IMR-90 (cell line): ENCODE data around the gene FGB. TPM values are rescaled to one million over a fixed set of nuclear protein-coding genes. Genes with fewer than 3 reads are reported as not detected.

Experiments
- ATAC-seq: fragments of 200-7000 bp; cut with Tn5 transposase; 2 replicates; pipeline ENCODE4 v1.9.1; 2020; ENCODE audit warnings: low read depth, mild to moderate bottlenecking, moderate library complexity
- BruUV-seq: library from RNA; stranded (reverse); fragments of 400-500 nt; replicated peaks from 2 replicates; lab custom pipeline; 2021; lab: Mats Ljungman, UMichigan
- CTCF ChIA-PET: fragments of 300-600 bp; formaldehyde crosslinking; extraction: SDS; loops from one replicate; lab custom pipeline; 2021; ENCODE audit warnings: antibody characterized with exemption; lab: Yijun Ruan, JAX
- POLR2A ChIA-PET: fragments of 300-600 bp; sonication (Branson Sonifier 250); formaldehyde crosslinking; loops from one replicate; lab custom pipeline; 2022; ENCODE audit warnings: antibody characterized with exemption; ENCODE audit not compliant: unreplicated experiment; lab: Charles Lee
- DNase-seq: peaks from one replicate; pipeline ENCODE4 v3.0.0; 2013
- H2AFZ ChIP-seq: replicated peaks from 2 replicates; pipeline ENCODE3; 2013; ENCODE audit warnings: low read length, mild to moderate bottlenecking; ENCODE audit not compliant: poor library complexity
- H2AK5ac ChIP-seq: 2 replicates; pipeline ENCODE4 v1.6.1; 2013; ENCODE audit warnings: low read depth, low read length, inconsistent platforms
- H2AK9ac ChIP-seq: replicated peaks from 2 replicates; pipeline ENCODE3; 2013; ENCODE audit warnings: mild to moderate bottlenecking, low read depth, low read length, moderate library complexity; ENCODE audit not compliant: poor library complexity
- H2BK120ac ChIP-seq: 2 replicates; pipeline ENCODE4 v1.6.1; 2013; ENCODE audit warnings: low read depth, low read length, inconsistent platforms
- H2BK15ac ChIP-seq: 3 replicates; pipeline ENCODE4 v1.6.1; 2013; ENCODE audit warnings: low read depth, low read length, inconsistent platforms
- H2BK20ac ChIP-seq: 2 replicates; pipeline ENCODE4 v1.6.1; 2013; ENCODE audit warnings: low read depth, mild to moderate bottlenecking, inconsistent platforms, low read length, moderate library complexity
- H2BK5ac ChIP-seq: 2 replicates; pipeline ENCODE4 v1.6.1; 2013; ENCODE audit warnings: mild to moderate bottlenecking, low read depth, low read length, inconsistent platforms; ENCODE audit not compliant: poor library complexity, severe bottlenecking
- H3K14ac ChIP-seq: replicated peaks from 2 replicates; pipeline ENCODE4 v1.6.1; 2013; ENCODE audit warnings: low read depth, low read length, inconsistent platforms
- H3K18ac ChIP-seq: 2 replicates; pipeline ENCODE4 v1.6.1; 2013; ENCODE audit warnings: low read depth, low read length, control low read depth
- H3K23ac ChIP-seq: 2 replicates; pipeline ENCODE4 v1.6.1; 2013; ENCODE audit warnings: low read depth, low read length, inconsistent platforms
- H3K27ac ChIP-seq: 2 replicates; pipeline ENCODE4 v1.5.1; 2013; ENCODE audit warnings: mild to moderate bottlenecking, control low read depth, low read length; ENCODE audit not compliant: insufficient read depth
- H3K27me3 ChIP-seq: 2 replicates; pipeline ENCODE4 v1.6.1; 2013; ENCODE audit warnings: low read length; ENCODE audit not compliant: control insufficient read depth, insufficient read depth
- H3K36me3 ChIP-seq: 2 replicates; pipeline ENCODE4 v1.6.1; 2013; ENCODE audit warnings: low read length, mixed read lengths; ENCODE audit not compliant: control insufficient read depth, insufficient read depth
- H3K4ac ChIP-seq: 2 replicates; pipeline ENCODE4 v1.6.1; 2013; ENCODE audit warnings: low read depth, low read length, inconsistent platforms
- H3K4me1 ChIP-seq: 2 replicates; pipeline ENCODE4 v1.6.1; 2013; ENCODE audit warnings: low read length, mixed read lengths; ENCODE audit not compliant: control insufficient read depth, insufficient read depth
- H3K4me2 ChIP-seq: 2 replicates; pipeline ENCODE4 v1.6.1; 2013; ENCODE audit warnings: low read depth, mild to moderate bottlenecking, control low read depth, low read length, moderate library complexity
- H3K4me3 ChIP-seq: 2 replicates; pipeline ENCODE4 v1.5.1; 2013; ENCODE audit warnings: low read depth, mild to moderate bottlenecking, control low read depth, low read length, moderate library complexity; ENCODE audit not compliant: insufficient read depth
- H3K56ac ChIP-seq: 2 replicates; pipeline ENCODE4 v1.6.1; 2013; ENCODE audit warnings: low read length, inconsistent platforms; ENCODE audit not compliant: insufficient read depth; ENCODE audit errors: extremely low read depth
- H3K79me1 ChIP-seq, 2 experiments: 2 replicates each; pipeline ENCODE4 v1.6.1; 2013; ENCODE audit warnings: low read length in 2 of 2, inconsistent platforms in 1 of 2, low read depth in 1 of 2
- H3K9ac ChIP-seq: 2 replicates; pipeline ENCODE4 v1.6.1; 2013; ENCODE audit warnings: low read depth, low read length, control low read depth
- H3K9me1 ChIP-seq: 2 replicates; pipeline ENCODE4 v1.6.1; 2013; ENCODE audit warnings: low read length, inconsistent platforms; ENCODE audit not compliant: insufficient read depth
- H3K9me3 ChIP-seq: 2 replicates; pipeline ENCODE4 v1.6.1; 2013; ENCODE audit warnings: low read length; ENCODE audit not compliant: control insufficient read depth, insufficient read depth
- H4K20me1 ChIP-seq: 2 replicates; pipeline ENCODE4 v1.6.1; 2013; ENCODE audit warnings: low read length, inconsistent platforms; ENCODE audit not compliant: insufficient read depth
- H4K5ac ChIP-seq: 2 replicates; pipeline ENCODE4 v1.6.1; 2013; ENCODE audit warnings: mild to moderate bottlenecking, low read depth, low read length, control low read depth
- H4K8ac ChIP-seq, 2 experiments: 2 replicates each; pipeline ENCODE4 v1.6.1; 2013; ENCODE audit warnings: low read depth in 2 of 2, low read length in 2 of 2, control low read depth in 1 of 2, inconsistent platforms in 1 of 2
- H4K91ac ChIP-seq: 2 replicates; pipeline ENCODE4 v1.6.1; 2013; ENCODE audit warnings: low read depth, low read length, inconsistent platforms; ENCODE audit not compliant: insufficient read depth
- BHLHE40 ChIP-seq: fragments of 150-350 bp; IDR thresholded peaks from 2 replicates; pipeline ENCODE4 v1.6.1; 2016; ENCODE audit warnings: mild to moderate bottlenecking, low read depth, low read length
- CEBPB ChIP-seq: IDR thresholded peaks from 2 replicates; pipeline ENCODE4 v1.6.1; 2012; ENCODE audit warnings: low read depth, low read length, improper control_type of control experiment
- CHD1 ChIP-seq: IDR thresholded peaks from 2 replicates; pipeline ENCODE4 v1.6.1; 2012; ENCODE audit warnings: low read depth, low read length, improper control_type of control experiment
- CTCF ChIP-seq: conservative IDR thresholded peaks from 2 replicates; pipeline ENCODE4 v1.5.1; 2012; ENCODE audit warnings: mild to moderate bottlenecking, low read depth, low read length, improper control_type of control experiment
- ELK1 ChIP-seq: fragments of 150-350 bp; IDR thresholded peaks from 2 replicates; pipeline ENCODE4 v1.6.1; 2016; ENCODE audit warnings: low read depth, mild to moderate bottlenecking, low read length, moderate library complexity, borderline replicate concordance
- FOS ChIP-seq: fragments of 150-350 bp; IDR thresholded peaks from 2 replicates; pipeline ENCODE4 v1.6.1; 2016; ENCODE audit warnings: low read depth, low read length
- MAFK ChIP-seq: IDR thresholded peaks from 2 replicates; pipeline ENCODE4 v1.6.1; 2012; ENCODE audit warnings: low read depth, low read length, improper control_type of control experiment
- MAZ ChIP-seq: IDR thresholded peaks from 2 replicates; pipeline ENCODE4 v1.6.1; 2012; ENCODE audit warnings: low read depth, mild to moderate bottlenecking, low read length, improper control_type of control experiment, moderate library complexity, borderline replicate concordance
- MXI1 ChIP-seq: IDR thresholded peaks from 2 replicates; pipeline ENCODE4 v1.6.1; 2012; ENCODE audit warnings: low read depth, mild to moderate bottlenecking, low read length, moderate library complexity, borderline replicate concordance
- NFE2L2 ChIP-seq: fragments of 150-350 bp; IDR thresholded peaks from 2 replicates; pipeline ENCODE4 v1.6.1; 2016; ENCODE audit warnings: low read depth, mild to moderate bottlenecking, low read length
- POLR2A ChIP-seq: IDR thresholded peaks from 2 replicates; pipeline ENCODE4 v1.6.1; 2012; ENCODE audit warnings: mild to moderate bottlenecking, low read depth, low read length
- RAD21 ChIP-seq: IDR thresholded peaks from 2 replicates; pipeline ENCODE4 v1.6.1; 2012; ENCODE audit warnings: low read length, improper control_type of control experiment
- RCOR1 ChIP-seq: IDR thresholded peaks from 2 replicates; pipeline ENCODE4 v1.6.1; 2012; ENCODE audit warnings: mild to moderate bottlenecking, low read length, improper control_type of control experiment; ENCODE audit not compliant: insufficient replicate concordance
- RFX5 ChIP-seq: IDR thresholded peaks from 2 replicates; pipeline ENCODE4 v1.8.0; 2012; ENCODE audit warnings: low read depth, mild to moderate bottlenecking, low read length, moderate library complexity
- SMC3 ChIP-seq: fragments of 150-350 bp; IDR thresholded peaks from 2 replicates; pipeline ENCODE4 v1.6.1; 2016; ENCODE audit warnings: low read depth, mild to moderate bottlenecking, antibody characterized with exemption, low read length, moderate library complexity
- USF2 ChIP-seq: fragments of 150-350 bp; IDR thresholded peaks from 2 replicates; pipeline ENCODE4 v1.6.1; 2017; ENCODE audit warnings: mild to moderate bottlenecking, antibody characterized with exemption, low read length, low read depth
- WGBS, 2 experiments: methylation state at CpG; one replicate each; pipeline versions ENCODE4 v1.1.5 to v1.1.7; 2013; ENCODE audit warnings: missing lambda C conversion rate in 2 of 2; ENCODE audit not compliant: insufficient read length in 1 of 2; ENCODE audit errors: extremely low coverage in 2 of 2; 5-methylcytosine and 5-hydroxymethylcytosine counted together
- dilution Hi-C: fragments of 300-500 bp; cut with HindIII; formaldehyde crosslinking; loops from one replicate; pipeline ENCODE4 v1.14.3; 2018; ENCODE audit warnings: low sequenced_read_pairs; ENCODE audit not compliant: unreplicated experiment
- in situ Hi-C: fragments of 300-500 bp; cut with MboI; formaldehyde crosslinking; loops from 3 replicates; pipeline ENCODE4 v1.14.3; 2019; ENCODE audit warnings: low sequenced_read_pairs, inconsistent platforms, mixed read lengths
- intact Hi-C: fragments of 100-400 bp; cut with micrococcal nuclease; formaldehyde crosslinking; loops from 2 replicates; pipeline ENCODE4 v1.10.0; 2022
- polyA plus RNA-seq, 3 experiments: library from polyadenylated mRNA; depleted of rRNA; stranded (reverse); fragments of >200 nt; gene quantifications; 2 replicates each; pipeline ENCODE4 v1.2.3, GENCODE V29; 2012; ENCODE audit warnings: low replicate concordance in 1 of 3
- total RNA-seq: library from RNA; depleted of rRNA; stranded (reverse); fragments of >200 nt; gene quantifications from 2 replicates; pipeline ENCODE4 v1.2.3, GENCODE V29; 2012

The FGB gene
- total and polyA plus RNA-seq, 2 of the 4 experiments (the other 2 are of a cell fraction): not detected

GRCh38 chr4:154566639-154567204 lies 3.9 kb downstream of the FGB start:
- H3K9me1 ChIP-seq: no peaks in the 10 kb centered on the region
- H3K23ac ChIP-seq: no peak overlapping the region
- no peak overlapping the region for H2BK120ac ChIP-seq
- no peaks in the 10 kb centered on the region; the same call in 1 of the 2 replicates for H3K4me1 ChIP-seq
- H3K18ac ChIP-seq: no peak overlapping the region
- no peak overlapping the region for H3K27ac ChIP-seq
- intact Hi-C loops: no loop called here
- H3K14ac ChIP-seq: no peak overlapping the region
- no peak overlapping the region for H3K4ac ChIP-seq
- no peak overlapping the region for H2BK15ac ChIP-seq
- no peaks in the 10 kb centered on the region for H3K9me3 ChIP-seq
- H2AK5ac ChIP-seq: no peak overlapping the region
- BruUV-seq: no TSS peak
- DNase-seq (peak; percentile 35), ATAC-seq (no peak)
- H2BK20ac ChIP-seq: no peak overlapping the region
- no peak for TF ChIP-seq CTCF
- TF ChIP-seq SMC3: no peak
- TF ChIP-seq MAFK: peak; percentile 53
- no peak for TF ChIP-seq CEBPB
- TF ChIP-seq MAZ: no peak
- no peak for TF ChIP-seq CHD1
- TF ChIP-seq FOS: no peak
- TF ChIP-seq MXI1: no peak
- TF ChIP-seq POLR2A: no peak
- no peak for TF ChIP-seq BHLHE40
- TF ChIP-seq RCOR1: no peak
- no peak for TF ChIP-seq RAD21
- 0 out of 2 replicates have a peak, but pooled peaks have one; percentile 4 for TF ChIP-seq NFE2L2
- TF ChIP-seq RFX5: no peak
- TF ChIP-seq USF2: no peak
- TF ChIP-seq ELK1: no peak
- no peak overlapping the region for H2AFZ ChIP-seq
- no peaks in the 10 kb centered on the region for H3K79me1 ChIP-seq
- H3K36me3 ChIP-seq: no peaks in the 10 kb centered on the region
- no peak overlapping the region for H3K9ac ChIP-seq
- ChIA-PET CTCF (interaction anchor here (0.6 to 2.0 kb wide), 3 partner anchors 15 to 52 kb away, joined by 3 to 6 read pairs (median 5); no protein-coding TSS in a partner anchor), POLR2A (no interaction called here)
- dilution Hi-C loops: no loop called here
- no peak overlapping the region for H3K56ac ChIP-seq
- H3K27me3 ChIP-seq: no peaks in the 10 kb centered on the region; the same call in 1 of the 2 replicates
- H4K91ac ChIP-seq: no peak overlapping the region
- no peak overlapping the region for H2AK9ac ChIP-seq
- H4K8ac ChIP-seq: no peak overlapping the region
- H3K4me3 ChIP-seq: no peak overlapping the region
- H4K5ac ChIP-seq: no peak overlapping the region
- no peaks in the 10 kb centered on the region for H4K20me1 ChIP-seq
- no peak overlapping the region for H3K4me2 ChIP-seq
- in situ Hi-C loops: loop anchor here (25.0 kb wide), 1 partner anchor 796 kb away; no protein-coding TSS in a partner anchor
- no CpG with 5 or more reads among the region's 5 CpGs for WGBS, 2 experiments
- no peak overlapping the region for H2BK5ac ChIP-seq
